NCI-H2081 (cell line): Measurements from ENCODE around the gene CGB8.
"Not testable (repeated sequence)": the region's sequence is repeated elsewhere in the genome, so short reads cannot be mapped to it uniquely, and the experiment has no call there.

Experiments used
- DNase-seq, 2 experiments: peaks; one replicate each; lab custom pipeline; 2025; lab: John Stamatoyannopoulos, UW

The CGB8 gene

DNA sequence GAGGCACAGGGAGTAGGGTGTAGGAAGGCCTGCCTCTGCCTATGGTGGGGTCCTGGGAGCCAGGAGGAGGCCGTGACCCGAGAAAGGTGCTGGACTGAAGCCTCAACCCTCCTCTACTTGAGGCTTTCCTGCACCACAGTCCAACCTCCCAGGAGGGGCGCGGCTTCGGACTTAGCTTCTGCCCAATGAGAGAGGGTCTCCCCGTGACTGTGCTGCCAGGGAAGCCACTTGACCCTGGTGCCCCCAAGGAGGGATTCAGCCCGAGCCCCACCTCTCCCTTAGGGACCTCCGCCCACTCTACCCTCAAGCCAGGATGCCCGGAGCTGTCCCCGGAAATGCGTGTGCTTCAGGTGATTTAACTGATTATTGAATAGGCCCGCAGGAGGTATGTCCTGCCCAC, at the start of gene CGB8:
TSS of gene CGB8 (minus strand) at position 101 of the 400 bp plus-strand sequence. CDS start 372 bp downstream, outside the sequence.
- DNase-seq = not testable (repeated sequence)

DNA sequence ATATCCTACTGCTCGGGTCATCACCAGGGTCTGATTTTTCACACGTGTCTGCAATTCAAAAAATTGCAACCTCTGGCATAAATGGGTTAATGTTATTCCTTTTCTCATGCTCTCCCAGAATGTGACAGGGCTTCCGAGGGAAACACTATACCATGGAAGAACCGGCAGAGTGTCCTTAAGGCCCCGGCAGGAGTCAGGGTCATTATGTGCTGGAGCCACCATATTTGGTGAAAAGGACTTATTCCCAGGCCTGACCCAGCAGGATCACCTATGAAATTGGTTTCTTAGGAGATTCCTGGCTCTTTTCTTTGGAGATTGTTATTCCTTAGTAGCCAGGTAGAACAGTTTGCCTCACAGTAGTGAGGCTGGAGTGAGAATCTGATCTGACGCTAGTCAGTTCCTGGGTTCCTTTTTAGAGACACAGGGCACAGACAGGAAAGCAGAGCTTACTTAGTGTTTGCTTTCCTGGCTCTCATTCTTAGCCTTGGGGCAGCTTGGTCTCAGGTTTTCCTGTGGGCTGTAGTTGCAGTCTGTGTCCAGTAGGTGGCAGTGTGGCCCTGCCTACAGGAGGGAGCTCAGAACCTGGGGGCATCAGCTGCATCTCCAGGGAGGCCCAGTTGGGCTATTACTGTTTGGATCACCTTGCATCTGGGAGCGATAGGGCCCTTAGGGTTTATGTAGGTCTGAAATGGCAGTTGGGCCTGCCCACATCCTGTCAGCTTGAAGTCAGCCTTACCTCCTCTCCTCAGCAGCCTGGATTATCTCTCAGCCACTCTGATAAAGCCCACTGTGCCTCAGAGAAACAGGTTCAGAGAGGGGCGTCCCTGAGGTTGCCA, 48.8 kb upstream of the CGB8 start:
- DNase-seq = peak; percentile 75 to 83

DNA sequence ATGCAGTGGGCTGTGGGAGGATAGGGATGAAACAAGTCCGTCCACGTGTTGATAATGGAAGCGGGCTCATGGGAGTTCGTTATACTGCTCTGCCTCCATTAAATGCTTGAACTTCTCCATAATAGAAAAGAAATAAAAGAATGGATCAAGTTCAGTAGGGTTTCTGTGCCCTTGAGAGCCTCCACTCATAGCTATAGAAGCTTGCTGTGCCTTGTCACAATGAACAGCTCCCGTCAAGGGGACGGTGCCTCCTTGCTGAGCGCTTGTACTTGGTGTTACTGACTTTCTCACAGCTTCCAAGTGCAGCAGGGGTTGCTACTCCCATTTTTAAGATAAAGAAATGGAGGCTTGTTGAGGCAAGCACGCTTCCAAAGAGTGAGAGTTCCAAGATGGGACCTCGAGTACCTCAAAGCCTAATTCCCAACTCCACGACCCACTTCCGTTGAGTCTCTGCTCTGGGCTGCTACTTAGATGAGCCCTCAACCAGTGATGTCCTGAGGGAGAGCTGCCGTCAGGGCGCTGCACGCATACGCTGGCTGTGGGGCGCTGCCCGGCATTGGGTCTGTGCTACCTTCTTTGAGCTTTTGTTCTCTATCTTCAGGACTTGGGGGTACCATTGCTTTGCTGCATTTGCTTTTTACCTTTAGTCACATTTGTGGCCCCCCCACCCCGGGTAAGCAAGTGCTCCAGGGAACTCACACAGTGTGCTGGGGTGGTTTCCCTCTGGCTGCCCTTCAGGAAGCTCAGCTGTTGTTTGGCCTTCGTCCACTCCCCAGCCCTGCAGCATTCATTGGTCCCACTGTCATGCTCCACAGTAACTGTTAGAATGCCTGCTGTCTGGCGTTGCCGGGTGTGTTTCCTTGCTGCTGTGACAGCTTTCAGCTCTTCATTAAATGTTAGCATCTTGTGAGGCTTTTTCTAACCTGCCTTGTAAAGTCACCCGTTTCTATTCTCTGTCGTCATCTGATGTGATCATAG, 45.9 kb upstream of the CGB8 start:
- DNase-seq = no peak

DNA sequence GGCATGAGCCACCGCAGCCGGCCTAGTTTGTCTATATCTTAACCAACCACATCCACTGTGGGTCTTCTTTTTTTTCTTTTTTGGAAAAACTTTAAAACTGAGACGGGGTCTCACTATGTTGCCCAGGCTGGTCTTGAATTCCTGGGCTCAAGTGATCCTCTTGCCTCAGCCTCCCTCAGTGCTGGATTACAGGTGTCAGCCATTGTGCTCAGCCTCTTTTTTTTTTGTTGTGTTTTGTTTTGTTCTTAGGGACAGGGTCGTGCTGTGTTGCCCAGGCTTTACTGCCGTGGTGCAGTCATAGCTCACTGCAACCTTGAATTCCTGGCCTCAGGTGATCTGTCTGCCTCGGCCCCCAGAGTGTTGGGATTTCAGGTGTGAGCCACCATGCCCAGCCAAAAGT, 43.8 kb upstream of the CGB8 start:
- no peak for DNase-seq

DNA sequence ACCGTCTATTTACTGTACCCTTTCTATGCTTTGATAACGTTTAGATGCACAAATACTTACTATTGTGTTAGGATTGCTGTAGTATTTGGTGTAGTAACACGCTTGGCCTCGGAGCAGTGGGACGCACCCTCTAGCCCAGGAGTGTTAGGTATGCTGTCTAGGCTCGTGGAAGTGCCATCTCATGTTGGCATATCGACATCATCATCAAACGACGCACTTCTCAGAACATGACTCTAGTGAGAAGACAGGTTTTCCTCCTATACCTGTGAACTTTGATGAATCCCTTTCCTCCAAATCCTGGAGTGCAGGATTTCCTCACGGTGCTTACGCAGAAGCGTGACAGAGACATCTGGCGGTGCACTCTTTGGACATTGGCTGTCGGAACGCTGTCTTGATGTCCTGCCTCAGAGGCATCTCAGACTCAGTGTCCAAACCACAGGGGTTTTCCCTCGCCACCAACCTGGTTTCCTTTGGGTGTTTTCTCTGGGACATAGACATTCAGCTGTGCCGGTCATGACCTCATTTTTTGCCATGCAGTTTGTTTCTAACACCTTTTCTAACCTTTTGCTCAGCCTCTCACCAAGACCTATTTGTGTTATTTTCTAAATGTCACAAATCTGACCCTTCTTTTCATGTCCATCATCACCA, 42.6 kb upstream of the CGB8 start:
- DNase-seq = no peak

DNA sequence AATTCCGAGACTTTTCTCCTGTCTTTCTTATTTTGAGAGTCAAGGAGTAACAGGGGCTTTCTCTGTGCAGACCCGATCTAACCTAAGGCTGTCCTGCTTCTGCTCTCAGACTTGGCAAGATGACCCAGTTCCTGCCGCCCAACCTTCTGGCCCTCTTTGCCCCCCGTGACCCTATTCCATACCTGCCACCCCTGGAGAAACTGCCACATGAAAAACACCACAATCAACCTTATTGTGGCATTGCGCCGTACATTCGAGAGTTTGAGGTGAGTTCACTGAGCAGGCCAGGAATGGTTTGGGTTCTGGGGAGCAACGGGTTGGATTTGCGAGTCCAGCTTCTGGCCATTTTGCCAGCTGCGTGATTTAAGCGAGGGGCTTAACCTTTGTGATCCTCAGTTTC, 37.4 kb upstream of the CGB8 start:
- DNase-seq = no peak

DNA sequence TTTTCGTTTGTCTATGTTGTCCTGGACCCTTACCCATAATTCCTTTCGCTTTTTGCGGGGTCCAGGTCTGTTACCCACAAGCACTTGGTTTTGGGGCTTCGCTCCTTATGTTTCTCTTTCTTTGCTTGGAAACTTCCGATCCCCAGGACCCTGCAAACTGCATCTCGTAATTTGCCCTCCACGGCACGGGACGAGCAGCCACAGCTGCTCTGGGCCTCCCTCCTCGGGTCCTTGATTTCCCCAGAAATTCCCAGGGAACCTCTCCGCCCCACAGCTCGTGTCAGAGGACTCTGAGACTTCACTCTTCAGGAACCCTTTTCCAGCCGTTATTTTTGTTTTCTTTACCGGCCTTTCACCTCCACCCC, 36.9 kb upstream of the CGB8 start:
- DNase-seq = no peak

DNA sequence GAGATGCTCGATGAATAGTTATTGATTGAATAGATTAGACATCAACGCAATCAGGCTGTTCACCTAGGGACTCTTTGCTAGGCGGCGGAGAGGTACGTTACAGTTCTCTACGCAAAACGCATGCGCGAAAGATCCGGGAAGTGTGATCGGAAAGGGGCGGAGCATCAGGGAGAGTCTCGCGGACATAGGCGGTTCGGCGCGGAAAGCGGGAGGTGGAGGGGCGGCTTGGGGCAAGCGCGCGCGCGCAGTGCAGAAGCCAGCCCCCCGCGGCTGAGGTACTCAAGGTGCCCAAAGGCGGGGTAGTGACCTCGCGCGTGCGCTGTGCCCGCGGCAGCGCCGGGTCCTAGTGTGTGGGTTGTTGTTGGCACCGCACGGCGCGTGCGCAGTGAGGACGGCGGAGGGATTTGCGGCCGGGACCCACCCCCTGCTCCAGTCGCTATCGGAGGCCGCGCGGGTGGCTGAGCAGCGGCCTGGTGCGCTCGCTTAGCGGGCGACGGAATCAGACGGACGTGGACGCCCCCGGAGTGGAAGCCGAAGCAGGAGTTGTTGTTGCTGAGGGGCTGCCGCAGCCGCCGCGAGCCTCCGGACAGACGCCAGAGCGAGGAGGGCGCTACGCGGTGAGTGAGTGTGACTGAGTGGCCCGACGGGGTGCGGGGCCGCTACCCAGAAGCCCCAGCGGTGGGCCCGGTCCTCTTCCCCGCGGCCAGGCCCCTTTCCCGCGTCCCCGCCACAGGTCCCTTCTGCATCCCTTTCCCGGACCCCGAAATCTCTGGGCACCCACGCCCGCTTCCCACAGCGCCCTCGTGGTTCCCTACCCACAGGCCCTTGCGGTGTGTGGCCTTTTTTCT, 36.3 kb upstream of the CGB8 start, which contains the start of gene SNRNP70:
TSS of gene SNRNP70 (plus strand) at position 432 of the 848 bp plus-strand sequence. CDS start 964 bp downstream, outside the sequence.
- DNase-seq = peak; percentile 99

DNA sequence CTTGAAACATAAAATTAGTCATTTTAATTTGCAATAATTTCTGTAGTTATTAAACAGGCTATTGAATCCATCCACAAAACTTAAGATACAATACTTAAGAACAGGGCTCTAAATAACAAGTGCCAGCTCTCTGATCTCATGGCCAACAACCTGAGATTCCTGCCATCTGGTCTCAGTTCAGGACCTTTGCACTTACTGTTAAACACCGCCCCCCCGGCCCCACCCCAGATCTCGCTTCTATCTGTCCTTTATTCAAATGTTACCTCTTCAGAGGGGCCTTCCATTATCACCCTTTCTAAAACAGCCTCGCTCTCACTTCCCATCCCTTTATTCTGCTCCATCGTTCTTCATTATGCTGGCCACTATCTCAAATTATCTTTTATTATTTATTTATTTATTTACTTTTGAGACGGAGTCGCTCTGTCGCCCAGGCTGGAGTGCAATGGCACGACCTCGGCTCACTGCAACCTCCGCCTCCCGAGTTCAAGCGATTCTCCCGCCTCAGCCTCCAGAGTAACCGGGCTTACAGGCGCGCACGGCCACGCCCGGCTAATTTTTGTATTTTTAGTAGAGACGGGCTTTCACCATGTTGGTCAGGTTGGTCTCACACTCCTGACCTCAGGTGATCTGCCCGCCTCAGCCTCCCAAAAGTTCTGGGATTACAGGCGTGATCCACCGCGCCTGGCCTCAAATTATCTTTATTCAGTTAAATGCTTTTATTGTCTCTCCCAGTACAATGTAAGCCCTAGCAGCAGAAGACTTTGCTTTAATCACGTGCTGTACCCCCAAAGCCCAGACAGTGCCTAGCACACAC, 35.5 kb upstream of the CGB8 start:
- no peak for DNase-seq

DNA sequence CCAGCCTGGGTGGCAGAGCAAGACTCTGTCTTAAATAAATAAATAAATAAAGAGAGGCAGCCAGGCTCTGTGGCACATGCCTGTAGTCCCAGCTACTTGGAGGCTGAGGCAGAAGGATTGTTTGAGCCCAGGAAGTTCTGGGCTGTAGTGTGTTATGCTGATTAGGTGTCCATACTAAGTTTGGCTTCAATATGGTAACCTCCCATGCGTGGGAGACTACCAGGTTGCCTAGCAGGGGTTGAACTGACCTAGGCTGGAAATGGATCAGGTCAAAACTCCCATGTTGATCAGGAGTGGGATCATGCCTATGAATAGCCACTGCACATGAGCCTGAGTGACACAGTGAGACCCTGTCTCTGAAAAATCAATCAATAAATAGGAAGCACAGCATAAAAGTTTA, 32.4 kb upstream of the CGB8 start:
- no peak for DNase-seq

DNA sequence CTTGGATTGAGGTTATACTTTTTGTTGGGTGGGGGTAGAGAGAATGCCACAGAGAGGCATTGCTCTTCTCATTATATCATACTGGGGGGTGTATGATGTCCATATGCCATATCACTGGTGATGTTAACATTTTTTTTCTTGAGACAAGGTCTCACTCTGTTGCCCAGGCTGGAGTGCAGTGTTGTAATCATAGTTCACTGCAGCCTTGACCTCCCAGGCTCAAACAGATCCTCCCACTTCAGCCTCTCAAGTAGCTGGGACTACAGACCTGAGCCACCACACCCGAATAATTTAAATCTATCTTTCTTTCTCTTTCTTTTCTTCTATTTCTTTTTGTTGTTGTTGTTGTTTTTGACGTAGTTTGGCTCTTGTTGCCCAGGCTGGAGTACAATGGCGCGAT, 31.5 kb upstream of the CGB8 start:
- DNase-seq = no peak

DNA sequence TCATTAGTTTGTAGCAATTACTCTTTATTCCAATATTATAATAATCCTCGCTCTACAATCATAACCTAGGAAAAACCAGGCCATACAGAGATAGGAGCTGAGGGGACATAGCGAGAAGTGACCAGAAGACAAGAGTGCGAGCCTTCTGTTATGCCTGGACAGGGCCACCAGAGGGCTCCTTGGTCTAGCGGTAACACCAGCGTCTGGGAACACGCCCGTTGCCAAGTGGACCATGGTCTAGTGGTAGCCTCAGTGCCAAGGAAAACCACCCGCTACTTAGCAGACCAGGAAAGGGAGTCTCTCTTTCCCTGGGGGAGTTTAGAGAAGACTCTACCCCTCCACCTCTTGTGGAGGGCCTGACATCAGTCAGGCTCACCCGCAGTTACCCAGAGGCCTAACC, 26.0 kb upstream of the CGB8 start:
- DNase-seq = peak; percentile 9 to 43

DNA sequence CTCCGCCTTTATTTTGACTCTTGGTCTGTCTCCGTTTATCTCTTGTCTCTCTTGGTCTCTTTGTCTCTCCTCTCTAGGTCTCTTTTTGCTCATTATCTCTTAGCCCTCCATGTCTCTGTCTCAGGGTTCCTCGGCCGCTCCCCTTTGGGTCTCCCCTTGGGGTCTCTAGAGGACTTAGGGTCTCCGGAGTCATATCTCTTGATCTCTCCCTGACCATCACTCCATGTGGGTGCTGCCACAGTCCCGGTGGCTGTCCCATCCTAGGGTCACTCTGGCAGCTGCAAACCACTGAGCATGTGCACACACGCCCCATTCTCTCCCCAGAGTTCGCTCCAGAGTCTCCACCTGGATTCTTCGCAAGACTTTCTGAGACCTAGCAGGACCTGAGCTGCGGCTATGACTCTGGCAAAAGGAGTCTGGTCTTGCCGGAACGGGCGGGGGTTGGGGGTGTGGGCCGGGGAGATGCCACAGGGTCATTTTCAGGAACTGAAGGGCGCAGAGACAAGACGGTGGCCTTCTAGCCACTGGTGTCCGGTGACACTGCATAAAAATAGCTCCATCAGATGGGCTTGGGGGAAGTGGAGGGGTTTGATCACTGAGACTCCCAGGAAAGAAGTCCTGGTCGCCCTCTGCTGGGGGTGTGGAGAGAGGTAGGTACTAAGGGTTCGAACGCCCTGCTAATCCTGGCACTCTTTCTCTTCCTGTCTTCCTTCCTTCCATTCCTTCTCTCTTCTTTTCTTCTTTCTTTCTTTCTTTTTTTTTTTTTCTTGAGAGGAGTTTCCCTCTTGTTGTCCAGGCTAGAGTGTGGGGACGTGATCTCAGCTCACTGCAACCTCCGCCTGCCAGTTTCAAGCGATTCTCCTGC, 24.8 kb upstream of the CGB8 start:
- DNase-seq = peak in 1 of 2 experiments; percentile 20

DNA sequence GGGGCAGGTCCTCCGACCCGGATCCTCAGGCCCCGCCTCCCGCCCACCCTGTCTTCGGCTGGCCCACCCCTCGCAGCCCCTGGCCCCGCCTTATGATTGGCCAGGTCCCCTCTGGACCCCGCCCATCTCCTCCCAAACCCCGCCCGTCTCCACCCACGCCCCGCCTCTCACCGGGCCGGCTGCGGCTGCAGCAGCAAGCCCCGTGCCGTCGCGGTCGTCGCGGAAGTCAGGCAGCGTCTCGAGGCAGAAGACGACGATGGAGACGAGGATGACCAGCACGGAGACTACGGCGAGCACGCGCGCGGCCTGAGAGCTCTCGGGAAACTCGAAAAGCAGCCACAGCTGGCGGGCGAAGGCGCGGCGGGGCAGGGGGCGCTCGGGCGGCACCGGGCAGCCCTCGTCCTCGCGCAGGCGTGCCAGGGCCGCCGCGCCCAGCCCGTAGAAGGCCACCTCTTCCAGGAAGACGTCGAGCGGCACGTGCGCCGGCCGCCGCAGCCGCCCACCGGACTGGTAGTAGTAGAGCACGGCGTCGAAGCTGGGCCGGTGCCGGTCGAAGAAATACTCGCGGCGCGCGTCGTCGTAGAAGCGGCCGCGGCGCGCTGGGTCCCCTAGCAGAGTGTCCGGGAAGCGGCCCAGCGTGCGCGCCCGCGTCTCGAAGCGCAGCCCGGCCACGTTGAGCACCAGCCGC, 23.1 kb upstream of the CGB8 start:
- no peak for DNase-seq

DNA sequence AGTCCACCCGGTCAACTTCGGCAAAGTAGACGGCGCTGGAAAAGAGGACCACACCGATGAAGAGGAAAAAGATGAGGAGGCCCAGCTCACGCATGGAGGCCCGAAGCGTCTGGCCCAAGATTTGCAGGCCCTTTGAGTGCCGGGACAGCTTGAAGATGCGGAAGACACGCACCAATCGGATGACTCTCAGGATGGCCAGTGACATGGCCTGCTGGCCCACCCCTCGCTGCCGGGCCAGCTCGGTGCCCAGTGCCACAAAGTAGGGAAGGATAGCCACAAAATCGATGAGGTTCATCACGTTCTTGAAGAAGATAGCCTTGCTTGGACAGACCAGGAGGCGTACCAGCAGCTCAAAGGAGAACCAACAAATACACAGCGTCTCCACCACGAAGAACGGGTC, 21.5 kb upstream of the CGB8 start:
- no peak for DNase-seq

DNA sequence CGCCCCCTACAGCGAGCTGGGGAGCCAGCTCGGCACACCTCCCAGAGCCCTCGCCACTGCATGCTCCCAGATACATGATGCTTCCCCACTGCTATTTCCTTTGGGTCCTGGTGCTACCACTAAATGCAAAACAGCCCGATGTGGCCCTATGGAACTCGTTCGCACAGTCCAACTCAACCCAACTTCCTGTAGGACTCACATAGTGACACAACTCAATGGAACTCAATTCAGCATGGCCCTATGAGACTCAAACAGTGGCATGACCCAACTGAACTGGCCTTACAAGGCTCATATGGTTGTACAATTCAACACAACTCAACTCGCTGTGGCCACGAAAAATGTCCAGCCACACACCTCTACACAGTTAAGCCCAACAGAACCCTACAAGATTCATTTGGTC, 20.1 kb upstream of the CGB8 start:
- no peak for DNase-seq

DNA sequence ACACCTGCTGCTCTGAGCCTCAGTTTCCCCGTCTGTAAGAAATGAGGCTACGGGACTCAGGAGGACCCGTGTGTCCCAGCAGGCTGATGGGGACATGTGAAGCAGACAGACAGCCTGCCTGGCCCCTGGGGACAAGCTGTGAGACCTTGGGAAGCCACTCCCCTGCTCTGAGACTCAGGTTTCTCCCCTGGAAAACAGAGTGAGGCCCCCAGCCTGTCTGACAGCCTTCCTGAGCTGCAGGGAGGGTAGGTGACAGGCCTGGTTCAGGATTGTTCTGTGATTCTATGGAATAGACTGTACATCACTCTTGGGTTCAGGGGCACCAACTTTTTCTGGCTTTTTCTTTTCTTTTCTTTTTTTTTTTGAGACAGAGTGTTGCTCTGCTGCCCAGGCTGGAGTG, 18.6 kb upstream of the CGB8 start:
- DNase-seq = no peak

DNA sequence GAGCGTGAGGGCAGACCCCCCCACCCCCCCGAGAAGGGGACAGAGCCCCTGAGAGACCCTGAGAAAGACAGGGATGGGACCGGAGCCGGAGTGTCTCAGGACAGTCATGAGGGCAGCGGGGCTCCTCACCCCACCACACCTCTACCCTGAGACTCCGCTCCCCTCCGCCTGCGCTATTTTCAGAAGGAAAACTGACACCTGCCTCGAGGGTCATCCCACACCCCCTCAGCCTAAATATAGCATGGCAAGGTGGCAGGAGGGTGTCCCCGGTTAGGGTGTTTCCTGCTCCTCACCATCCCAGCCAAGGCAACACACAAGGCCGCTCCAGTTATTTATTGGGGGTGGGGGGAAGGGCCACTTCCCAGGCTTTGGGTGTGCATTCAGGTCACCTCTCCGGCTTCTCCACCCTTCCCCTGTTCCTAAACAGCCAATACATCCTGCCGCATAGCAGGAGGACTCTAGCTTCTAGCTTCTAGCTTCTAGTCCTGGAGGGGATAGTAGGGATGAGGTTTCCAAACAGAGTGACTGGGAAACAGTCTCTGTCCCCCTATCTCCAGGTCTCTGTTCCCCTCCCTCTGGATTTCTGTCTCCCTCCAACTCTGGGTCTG, 17.1 kb upstream of the CGB8 start:
- no peak for DNase-seq
